ENCODE results near the gene CELSR1.

Gene CELSR1

GRCh38 chr22:46463435-46464227 is 73.8 kb downstream of the CELSR1 start:
- in situ Hi-C loops (cut with MboI; ENCODE audit: low sequenced_read_pairs), result no loop called here

- in situ Hi-C loops (cut with MboI; ENCODE audit: low sequenced_read_pairs), result no loop called here
Measured at GRCh38 chr22:46462726-46463371, 74.6 kb downstream of the CELSR1 start.

- in situ Hi-C loops (cut with MboI; ENCODE audit: low sequenced_read_pairs), result no loop called here
Measured at GRCh38 chr22:46461566-46462180, 75.7 kb downstream of the CELSR1 start.

- in situ Hi-C loops (cut with MboI; ENCODE audit: low sequenced_read_pairs), result no loop called here
Measured at GRCh38 chr22:46460857-46461256, 76.6 kb downstream of the CELSR1 start.

GRCh38 chr22:46459347-46460065 is 77.9 kb downstream of the CELSR1 start:
- in situ Hi-C loops (cut with MboI; ENCODE audit: low sequenced_read_pairs), result no loop called here

GRCh38 chr22:46458525-46458924 is 78.9 kb downstream of the CELSR1 start:
- in situ Hi-C loops (cut with MboI; ENCODE audit: low sequenced_read_pairs), result no loop called here

GRCh38 chr22:46457502-46458488 is 79.6 kb downstream of the CELSR1 start:
- in situ Hi-C loops (cut with MboI; ENCODE audit: low sequenced_read_pairs), result no loop called here

GRCh38 chr22:46456818-46457163 is 80.6 kb downstream of the CELSR1 start:
- in situ Hi-C loops (cut with MboI; ENCODE audit: low sequenced_read_pairs), result no loop called here

GRCh38 chr22:46455446-46455845 is 82.0 kb downstream of the CELSR1 start:
- in situ Hi-C loops (cut with MboI; ENCODE audit: low sequenced_read_pairs), result no loop called here

GRCh38 chr22:46454504-46455269 is 82.7 kb downstream of the CELSR1 start:
- in situ Hi-C loops (cut with MboI; ENCODE audit: low sequenced_read_pairs), result no loop called here

- in situ Hi-C loops (cut with MboI; ENCODE audit: low sequenced_read_pairs), result no loop called here
Measured at GRCh38 chr22:46453829-46454503, 83.5 kb downstream of the CELSR1 start.

- in situ Hi-C loops (cut with MboI; ENCODE audit: low sequenced_read_pairs), result no loop called here
Measured at GRCh38 chr22:46453006-46453828, 84.2 kb downstream of the CELSR1 start.

- in situ Hi-C loops (cut with MboI; ENCODE audit: low sequenced_read_pairs), result no loop called here
Measured at GRCh38 chr22:46452195-46453005, 85.0 kb downstream of the CELSR1 start.

GRCh38 chr22:46451741-46452140 is 85.7 kb downstream of the CELSR1 start:
- in situ Hi-C loops (cut with MboI; ENCODE audit: low sequenced_read_pairs), result no loop called here

GRCh38 chr22:46450931-46451561 is 86.4 kb downstream of the CELSR1 start:
- in situ Hi-C loops (cut with MboI; ENCODE audit: low sequenced_read_pairs), result no loop called here

- in situ Hi-C loops (cut with MboI; ENCODE audit: low sequenced_read_pairs), result no loop called here
Measured at GRCh38 chr22:46449974-46450745, 87.3 kb downstream of the CELSR1 start.

Data from HL-60/S4 treated with retinoic acid at 250 ng/mL for 4 days and 3 days (cell line).